HEK293T (cell line): ENCODE results near the gene TTC9C.

ENCODE experiments used
- BHLHE40 ChIP-seq: fragments of 450-650 bp; IDR thresholded peaks from 2 replicates; pipeline ENCODE4 v1.6.1; 2016; ENCODE audit warnings: mild to moderate bottlenecking, moderate library complexity, borderline replicate concordance
- CTBP1 ChIP-seq: fragments of 450-650 bp; IDR thresholded peaks from 2 replicates; pipeline ENCODE4 v1.6.1; 2016; ENCODE audit warnings: borderline replicate concordance
- ELF4 ChIP-seq: fragments of 450-650 bp; IDR thresholded peaks from 2 replicates; pipeline ENCODE4 v1.6.1; 2017; ENCODE audit warnings: antibody characterized with exemption
- FOXA1 ChIP-seq: fragments of 450-650 bp; IDR thresholded peaks from 2 replicates; pipeline ENCODE4 v1.6.1; 2016; ENCODE audit warnings: mild to moderate bottlenecking
- FOXK2 ChIP-seq: fragments of 450-650 bp; IDR thresholded peaks from 2 replicates; pipeline ENCODE4 v1.6.1; 2016; ENCODE audit warnings: mild to moderate bottlenecking
- FOXM1 ChIP-seq: fragments of 450-650 bp; IDR thresholded peaks from 2 replicates; pipeline ENCODE4 v1.6.1; 2017; ENCODE audit warnings: mild to moderate bottlenecking, borderline replicate concordance
- HDGF ChIP-seq: fragments of 450-650 bp; IDR thresholded peaks from 2 replicates; pipeline ENCODE4 v1.6.1; 2017; ENCODE audit warnings: antibody characterized with exemption, borderline replicate concordance
- NFRKB ChIP-seq: fragments of 450-650 bp; IDR thresholded peaks from 2 replicates; pipeline ENCODE4 v1.6.1; 2016; ENCODE audit warnings: mild to moderate bottlenecking, moderate library complexity
- PKNOX1 ChIP-seq: fragments of 450-650 bp; IDR thresholded peaks from 2 replicates; pipeline ENCODE4 v1.6.1; 2016
- SP1 ChIP-seq: fragments of 450-650 bp; IDR thresholded peaks from 2 replicates; pipeline ENCODE4 v1.6.1; 2017
- SUZ12 ChIP-seq: fragments of 450-650 bp; IDR thresholded peaks from 2 replicates; pipeline ENCODE4 v1.6.1; 2016; ENCODE audit warnings: mild to moderate bottlenecking
- TARDBP ChIP-seq: fragments of 450-650 bp; IDR thresholded peaks from 2 replicates; pipeline ENCODE4 v1.6.1; 2016

- TF ChIP-seq ELF4 (no peak), BHLHE40 (no peak), FOXM1 (no peak), NFRKB (no peak), SP1 (no peak), SUZ12 (no peak), PKNOX1 (no peak), FOXK2 (no peak), CTBP1 (no peak), HDGF (no peak), FOXA1 (no peak), TARDBP (no peak)
These were observed 50.2 kb downstream of the TTC9C start for GRCh38 chr11:62778441-62778840.
